Measurements from ENCODE around the gene RARS2. TPM values are rescaled to one million over a fixed set of nuclear protein-coding genes. Genes with fewer than 3 reads are reported as not detected.

The RARS2 gene
- total RNA-seq, 1 donor from 2014 or later: 53.3 TPM

DNA sequence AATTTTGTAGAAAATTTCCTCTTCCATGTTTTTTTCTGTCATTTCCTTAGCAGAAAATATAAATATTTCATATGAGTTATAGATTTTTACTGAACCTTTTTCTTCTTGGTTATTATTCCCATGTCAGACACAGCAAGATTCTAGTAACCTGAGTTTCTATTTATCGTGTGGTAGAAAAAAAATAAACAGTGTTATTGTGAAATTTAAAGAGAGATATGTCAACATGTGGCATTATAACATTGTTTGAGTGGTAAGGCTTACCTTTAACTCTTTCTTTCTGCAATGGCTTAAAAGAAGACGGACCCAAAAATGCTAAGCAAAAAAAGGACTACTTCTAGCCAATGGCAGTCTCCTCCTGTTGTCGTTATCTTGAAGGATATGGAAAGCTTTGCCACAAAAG is 19.0 kb upstream of the RARS2 start:
- Mint-ChIP-seq H3K9me3 (peaks cover 7% of the 10 kb centered on the region), H3K27me3 (ENCODE audit: low read depth) (no peaks in the 10 kb centered on the region), H3K4me3 (no peak overlapping the region), H3K4me1 (peaks cover 3% of the 10 kb centered on the region), H3K36me3 (peaks cover 24% of the 10 kb centered on the region), H3K27ac (no peak overlapping the region)
- DNase-seq (ENCODE audit: low spot score in 2 of 2, unreplicated experiment in 2 of 2): no peak
- TF ChIP-seq, protein P1, sequence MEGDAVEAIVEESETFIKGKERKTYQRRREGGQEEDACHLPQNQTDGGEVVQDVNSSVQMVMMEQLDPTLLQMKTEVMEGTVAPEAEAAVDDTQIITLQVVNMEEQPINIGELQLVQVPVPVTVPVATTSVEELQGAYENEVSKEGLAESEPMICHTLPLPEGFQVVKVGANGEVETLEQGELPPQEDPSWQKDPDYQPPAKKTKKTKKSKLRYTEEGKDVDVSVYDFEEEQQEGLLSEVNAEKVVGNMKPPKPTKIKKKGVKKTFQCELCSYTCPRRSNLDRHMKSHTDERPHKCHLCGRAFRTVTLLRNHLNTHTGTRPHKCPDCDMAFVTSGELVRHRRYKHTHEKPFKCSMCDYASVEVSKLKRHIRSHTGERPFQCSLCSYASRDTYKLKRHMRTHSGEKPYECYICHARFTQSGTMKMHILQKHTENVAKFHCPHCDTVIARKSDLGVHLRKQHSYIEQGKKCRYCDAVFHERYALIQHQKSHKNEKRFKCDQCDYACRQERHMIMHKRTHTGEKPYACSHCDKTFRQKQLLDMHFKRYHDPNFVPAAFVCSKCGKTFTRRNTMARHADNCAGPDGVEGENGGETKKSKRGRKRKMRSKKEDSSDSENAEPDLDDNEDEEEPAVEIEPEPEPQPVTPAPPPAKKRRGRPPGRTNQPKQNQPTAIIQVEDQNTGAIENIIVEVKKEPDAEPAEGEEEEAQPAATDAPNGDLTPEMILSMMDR (IDR thresholded peaks at IDR 0.05; ENCODE audit: unreplicated experiment): no peak

DNA sequence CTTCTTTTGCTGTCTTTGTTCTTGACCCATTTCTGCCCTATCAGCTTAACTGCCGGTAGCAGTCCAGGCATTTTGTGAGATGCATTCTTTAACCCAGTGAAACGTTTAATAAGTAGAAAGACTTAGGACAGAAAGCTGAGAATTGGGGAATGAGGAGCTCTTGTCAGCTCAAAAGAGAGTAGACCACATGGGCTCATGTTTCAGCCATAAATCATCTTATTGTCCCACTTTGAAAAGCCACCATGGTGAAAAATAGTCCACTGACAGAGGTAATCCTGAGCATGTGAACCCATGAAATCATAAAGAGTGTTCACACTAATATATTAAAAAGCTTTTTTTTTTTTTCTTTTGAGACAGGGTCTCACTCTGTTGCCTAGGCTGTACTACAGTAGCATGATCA is 16.4 kb upstream of the RARS2 start:
- Mint-ChIP-seq H3K27me3 (ENCODE audit: low read depth) (no peaks in the 10 kb centered on the region), H3K9me3 (no peaks in the 10 kb centered on the region), H3K36me3 (peaks cover 12% of the 10 kb centered on the region), H3K4me3 (no peak overlapping the region), H3K4me1 (peaks cover 3% of the 10 kb centered on the region), H3K27ac (no peak overlapping the region)
- no peak for DNase-seq (ENCODE audit: low spot score in 2 of 2, unreplicated experiment in 2 of 2)
- TF ChIP-seq, protein P1 (IDR thresholded peaks at IDR 0.05; ENCODE audit: unreplicated experiment): no peak

DNA sequence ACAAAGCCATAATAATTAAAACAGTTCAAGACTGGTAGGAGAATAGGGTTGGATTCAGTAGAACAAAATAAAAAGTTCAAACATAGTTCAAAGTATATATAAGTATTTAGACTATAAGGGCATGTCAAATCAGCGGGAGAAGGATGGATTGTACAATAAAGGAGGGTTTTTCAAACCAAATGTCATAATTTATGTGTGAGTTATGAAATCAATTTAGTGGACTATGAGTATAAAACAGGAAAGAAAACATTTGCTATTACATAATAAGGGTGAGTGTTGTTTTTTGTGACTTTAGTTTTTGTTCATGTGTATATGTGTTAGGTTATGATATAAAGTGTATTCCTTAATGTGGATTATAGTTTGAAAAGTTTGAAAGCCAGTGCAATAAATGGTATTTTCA is 10.8 kb upstream of the RARS2 start:
- TF ChIP-seq, protein P1 (IDR thresholded peaks at IDR 0.05; ENCODE audit: unreplicated experiment): no peak
- no peak overlapping the region for H3K27ac Mint-ChIP-seq
- H3K4me1 Mint-ChIP-seq: no peaks in the 10 kb centered on the region

DNA sequence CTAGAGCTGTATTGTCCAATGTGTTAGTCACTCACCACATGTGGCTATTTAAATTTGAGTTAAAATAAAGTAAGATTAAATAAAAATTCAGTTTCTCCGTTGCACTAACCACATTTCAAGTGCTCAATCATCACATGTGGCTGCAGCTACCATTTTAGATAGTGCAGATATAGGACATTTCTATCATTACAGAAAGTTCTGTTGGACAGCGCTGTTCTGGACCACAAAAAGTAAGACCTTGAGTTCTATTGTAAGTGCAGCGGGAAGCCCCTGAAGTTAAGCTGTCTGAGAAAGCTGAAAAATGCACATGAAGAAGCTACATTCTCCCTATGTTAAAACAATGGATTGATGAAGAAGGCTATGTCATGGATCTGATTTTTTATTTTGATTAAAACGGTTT is 1.2 kb upstream of the RARS2 start:
- TF ChIP-seq, protein P1 (IDR thresholded peaks at IDR 0.05; ENCODE audit: unreplicated experiment): no peak
- no peak for DNase-seq (ENCODE audit: low spot score in 2 of 2, unreplicated experiment in 2 of 2)
- Mint-ChIP-seq H3K4me3 (peak overlapping the region; percentile 79), H3K27me3 (ENCODE audit: low read depth) (no peaks in the 10 kb centered on the region), H3K9me3 (no peaks in the 10 kb centered on the region), H3K4me1 (peaks cover 32% of the 10 kb centered on the region), H3K36me3 (peaks cover 9% of the 10 kb centered on the region), H3K27ac (no peak overlapping the region)

More for the DNA sequence above, 10.8 kb upstream of the RARS2 start:
- Mint-ChIP-seq H3K4me3 (no peak overlapping the region), H3K36me3 (peaks cover 6% of the 10 kb centered on the region), H3K27me3 (ENCODE audit: low read depth) (no peaks in the 10 kb centered on the region), H3K9me3 (no peaks in the 10 kb centered on the region)
- no peak for DNase-seq (ENCODE audit: low spot score in 2 of 2, unreplicated experiment in 2 of 2)

DNA sequence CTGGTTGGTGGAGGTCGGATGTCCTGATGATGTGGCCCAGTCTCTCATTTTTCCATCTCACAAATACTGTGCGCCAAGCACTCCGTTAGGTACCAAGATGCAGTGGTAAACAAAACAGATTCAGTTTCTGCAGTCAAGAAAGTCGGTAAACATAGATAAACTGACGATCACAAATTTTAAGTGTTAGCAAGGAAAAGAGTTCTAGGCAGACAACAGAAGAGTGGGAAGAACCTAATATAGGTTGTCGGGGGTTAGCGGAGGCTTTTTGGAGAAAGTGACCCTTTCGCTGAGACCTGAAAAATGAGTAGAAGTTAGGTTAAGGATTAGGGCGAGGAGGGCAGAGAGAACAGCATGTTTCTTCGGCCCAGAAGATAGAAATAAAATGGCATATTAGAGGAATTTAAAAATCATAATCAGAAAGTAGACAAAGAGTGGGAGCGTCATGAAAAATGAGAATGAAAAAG is 662 bp upstream of the RARS2 start:
- peak overlapping the region; percentile 87 for H3K27ac Mint-ChIP-seq
- peaks cover 6% of the 10 kb centered on the region for H3K36me3 Mint-ChIP-seq
- DNase-seq (ENCODE audit: low spot score in 2 of 2, unreplicated experiment in 2 of 2): no peak
- peak overlapping the region; percentile 79 for H3K4me3 Mint-ChIP-seq
- peaks cover 35% of the 10 kb centered on the region for H3K4me1 Mint-ChIP-seq
- H3K9me3 Mint-ChIP-seq: no peaks in the 10 kb centered on the region
- H3K27me3 Mint-ChIP-seq (ENCODE audit: low read depth): no peaks in the 10 kb centered on the region
- TF ChIP-seq, protein P1 (IDR thresholded peaks at IDR 0.05; ENCODE audit: unreplicated experiment): no peak

Measured in mesothelial cell of epicardium (in vitro differentiated cells).